SK-N-SH (cell line): ENCODE data around the gene FAM124A.

Experiments used
- CTCF ChIP-seq: fragments of 200-600 bp; sonication (generic); IDR thresholded peaks from 2 replicates; pipeline ENCODE4 v1.6.1; 2017; ENCODE audit warnings: antibody characterized with exemption, mild to moderate bottlenecking, moderate library complexity
- EP300 ChIP-seq, 2 experiments: IDR thresholded peaks; 2 replicates each; pipeline versions ENCODE4 v1.4.0 to v1.6.1; 2012; ENCODE audit warnings: borderline replicate concordance in 1 of 2, low read depth in 1 of 2, low read length in 1 of 2
- EZH2phosphoT487 ChIP-seq: fragments of 200-600 bp; sonication (generic); IDR thresholded peaks from 2 replicates; pipeline ENCODE4 v1.6.1; 2017; ENCODE audit warnings: low read depth, mixed run types, mild to moderate bottlenecking, antibody characterized with exemption, moderate library complexity, borderline replicate concordance
- GATA2 ChIP-seq: sonication (generic); formaldehyde crosslinking; IDR thresholded peaks from 2 replicates; pipeline ENCODE4 v1.5.0; 2020; ENCODE audit warnings: mild to moderate bottlenecking, missing genetic modification reagents
- MXI1 ChIP-seq: IDR thresholded peaks from 2 replicates; pipeline ENCODE4 v1.6.1; 2012; ENCODE audit warnings: mild to moderate bottlenecking, low read depth, low read length, improper control_type of control experiment
- POLR2AphosphoS5 ChIP-seq: IDR thresholded peaks from 2 replicates; pipeline ENCODE4 v1.6.1; 2012; ENCODE audit warnings: low read depth, low read length
- SIN3A ChIP-seq: IDR thresholded peaks from 2 replicates; pipeline ENCODE4 v1.6.1; 2012; ENCODE audit warnings: low read depth, mild to moderate bottlenecking, low read length, moderate library complexity, borderline replicate concordance
- USF2 ChIP-seq: fragments of 150-350 bp; IDR thresholded peaks from 2 replicates; pipeline ENCODE4 v1.6.1; 2017; ENCODE audit warnings: antibody characterized with exemption, low read length, low read depth, borderline replicate concordance
- YY1 ChIP-seq: IDR thresholded peaks from 2 replicates; pipeline ENCODE4 v1.4.0; 2012; ENCODE audit warnings: low read depth, mild to moderate bottlenecking

- TF ChIP-seq EZH2phosphoT487 = no peak
- no peak for TF ChIP-seq MXI1
- TF ChIP-seq CTCF = no peak
- TF ChIP-seq GATA2 = no peak
- no peak for TF ChIP-seq SIN3A
- TF ChIP-seq YY1 = no peak
- TF ChIP-seq USF2 = no peak
- no peak for TF ChIP-seq EP300 (IDR thresholded peaks at IDR 0.05; ENCODE audit: borderline replicate concordance in 1 of 2, low read depth in 1 of 2, low read length in 1 of 2)
- TF ChIP-seq POLR2AphosphoS5 = no peak
These were observed 15.7 kb downstream of the FAM124A start for GRCh38 chr13:51237887-51238286.
